ENCODE measurements around the gene ZNF655.
A peak's percentile ranks its signal among the peaks of the same experiment; 100 is the strongest.

The ZNF655 gene

GRCh38 chr7:99558306-99559174, at the start of gene ZNF655:
TSS of gene ZNF655 (plus strand) at chr7:99558642. CDS start at chr7:99560560, 1,918 bp downstream.
- Histone ChIP-seq H3K27me3 (ENCODE audit: control insufficient read depth in 1 of 2, insufficient read depth in 2 of 2, low read length in 2 of 2) (no peaks in the 10 kb centered on the region), H3K4me1 (ENCODE audit: insufficient read depth, low read length) (peaks cover 24% of the 10 kb centered on the region), H3K27ac (ENCODE audit: low read depth, low read length) (peak within 1 kb of the TSS; percentile 98), H3K4me3 (ENCODE audit: low read depth in 1 of 2, low read length in 2 of 2) (peak within 1 kb of the TSS; percentile 90 to 96), H3K9me3 (ENCODE audit: low read length) (no peaks in the 10 kb centered on the region), H3K36me3 (ENCODE audit: insufficient read depth, low read length) (peaks cover 41% of the 10 kb centered on the region), H3K9ac (ENCODE audit: low read length) (peak within 1 kb of the TSS; percentile 96)

- H3K9ac ChIP-seq (ENCODE audit: low read length) = no peak overlapping the region
- H3K27me3 ChIP-seq (ENCODE audit: control insufficient read depth in 1 of 2, insufficient read depth in 2 of 2, low read length in 2 of 2) = no peaks in the 10 kb centered on the region
- peaks cover 29% of the 10 kb centered on the region for H3K36me3 ChIP-seq (ENCODE audit: insufficient read depth, low read length)
- H3K4me1 ChIP-seq (ENCODE audit: insufficient read depth, low read length) = no peaks in the 10 kb centered on the region
- H3K9me3 ChIP-seq (ENCODE audit: low read length) = no peaks in the 10 kb centered on the region
- no peak overlapping the region for H3K4me3 ChIP-seq (ENCODE audit: low read depth in 1 of 2, low read length in 2 of 2)
- H3K27ac ChIP-seq (ENCODE audit: low read depth, low read length) = no peak overlapping the region
Measured at GRCh38 chr7:99514050-99514449, 44.4 kb upstream of the ZNF655 start.

GRCh38 chr7:99521399-99521798, 37.0 kb upstream of the ZNF655 start:
- no peaks in the 10 kb centered on the region for H3K9me3 ChIP-seq (ENCODE audit: low read length)
- no peak overlapping the region for H3K4me3 ChIP-seq (ENCODE audit: low read depth in 1 of 2, low read length in 2 of 2)
- H3K27me3 ChIP-seq (ENCODE audit: control insufficient read depth in 1 of 2, insufficient read depth in 2 of 2, low read length in 2 of 2) = no peaks in the 10 kb centered on the region
- peaks cover 34% of the 10 kb centered on the region for H3K36me3 ChIP-seq (ENCODE audit: insufficient read depth, low read length)
- H3K9ac ChIP-seq (ENCODE audit: low read length) = no peak overlapping the region
- no peak overlapping the region for H3K27ac ChIP-seq (ENCODE audit: low read depth, low read length)
- H3K4me1 ChIP-seq (ENCODE audit: insufficient read depth, low read length) = no peaks in the 10 kb centered on the region

- no peak overlapping the region for H3K4me3 ChIP-seq (ENCODE audit: low read depth in 1 of 2, low read length in 2 of 2)
- H3K27me3 ChIP-seq (ENCODE audit: control insufficient read depth in 1 of 2, insufficient read depth in 2 of 2, low read length in 2 of 2) = no peaks in the 10 kb centered on the region
- no peaks in the 10 kb centered on the region for H3K4me1 ChIP-seq (ENCODE audit: insufficient read depth, low read length)
- no peak overlapping the region for H3K27ac ChIP-seq (ENCODE audit: low read depth, low read length)
- no peak overlapping the region for H3K9ac ChIP-seq (ENCODE audit: low read length)
- H3K9me3 ChIP-seq (ENCODE audit: low read length) = peaks cover under 1% of the 10 kb centered on the region
- peaks cover 29% of the 10 kb centered on the region for H3K36me3 ChIP-seq (ENCODE audit: insufficient read depth, low read length)
Measured at GRCh38 chr7:99525713-99526440, 32.6 kb upstream of the ZNF655 start.

GRCh38 chr7:99531354-99531765, 27.1 kb upstream of the ZNF655 start:
- Histone ChIP-seq H3K4me3 (ENCODE audit: low read depth in 1 of 2, low read length in 2 of 2) (peak overlapping the region in 1 of 2 donors; percentile 26), H3K27ac (ENCODE audit: low read depth, low read length) (no peak overlapping the region), H3K27me3 (ENCODE audit: control insufficient read depth in 1 of 2, insufficient read depth in 2 of 2, low read length in 2 of 2) (no peaks in the 10 kb centered on the region), H3K9me3 (ENCODE audit: low read length) (peaks cover 20% of the 10 kb centered on the region), H3K36me3 (ENCODE audit: insufficient read depth, low read length) (peaks cover 39% of the 10 kb centered on the region), H3K4me1 (ENCODE audit: insufficient read depth, low read length) (no peaks in the 10 kb centered on the region), H3K9ac (ENCODE audit: low read length) (no peak overlapping the region)

- H3K27me3 ChIP-seq (ENCODE audit: control insufficient read depth in 1 of 2, insufficient read depth in 2 of 2, low read length in 2 of 2) = no peaks in the 10 kb centered on the region
- no peak overlapping the region for H3K9ac ChIP-seq (ENCODE audit: low read length)
- no peak overlapping the region for H3K4me3 ChIP-seq (ENCODE audit: low read depth in 1 of 2, low read length in 2 of 2)
- peaks cover 24% of the 10 kb centered on the region for H3K36me3 ChIP-seq (ENCODE audit: insufficient read depth, low read length)
- H3K4me1 ChIP-seq (ENCODE audit: insufficient read depth, low read length) = no peaks in the 10 kb centered on the region
- no peak overlapping the region for H3K27ac ChIP-seq (ENCODE audit: low read depth, low read length)
- peaks cover 24% of the 10 kb centered on the region for H3K9me3 ChIP-seq (ENCODE audit: low read length)
Measured at GRCh38 chr7:99535667-99536066, 22.8 kb upstream of the ZNF655 start.

GRCh38 chr7:99539213-99539811, 19.1 kb upstream of the ZNF655 start:
- Histone ChIP-seq H3K4me1 (ENCODE audit: insufficient read depth, low read length) (no peaks in the 10 kb centered on the region), H3K36me3 (ENCODE audit: insufficient read depth, low read length) (no peaks in the 10 kb centered on the region), H3K9me3 (ENCODE audit: low read length) (peaks cover 6% of the 10 kb centered on the region), H3K27ac (ENCODE audit: low read depth, low read length) (no peak overlapping the region), H3K27me3 (ENCODE audit: control insufficient read depth in 1 of 2, insufficient read depth in 2 of 2, low read length in 2 of 2) (no peaks in the 10 kb centered on the region), H3K4me3 (ENCODE audit: low read depth in 1 of 2, low read length in 2 of 2) (no peak overlapping the region), H3K9ac (ENCODE audit: low read length) (no peak overlapping the region)

- Histone ChIP-seq H3K4me3 (ENCODE audit: low read depth in 1 of 2, low read length in 2 of 2) (no peak overlapping the region), H3K27ac (ENCODE audit: low read depth, low read length) (no peak overlapping the region), H3K9me3 (ENCODE audit: low read length) (peaks cover 6% of the 10 kb centered on the region), H3K9ac (ENCODE audit: low read length) (no peak overlapping the region), H3K27me3 (ENCODE audit: control insufficient read depth in 1 of 2, insufficient read depth in 2 of 2, low read length in 2 of 2) (no peaks in the 10 kb centered on the region), H3K4me1 (ENCODE audit: insufficient read depth, low read length) (no peaks in the 10 kb centered on the region), H3K36me3 (ENCODE audit: insufficient read depth, low read length) (no peaks in the 10 kb centered on the region)
Measured at GRCh38 chr7:99540542-99540941, 17.9 kb upstream of the ZNF655 start.

GRCh38 chr7:99541212-99541611, 17.2 kb upstream of the ZNF655 start:
- H3K9ac ChIP-seq (ENCODE audit: low read length) = no peak overlapping the region
- H3K27ac ChIP-seq (ENCODE audit: low read depth, low read length) = no peak overlapping the region
- H3K27me3 ChIP-seq (ENCODE audit: control insufficient read depth in 1 of 2, insufficient read depth in 2 of 2, low read length in 2 of 2) = no peaks in the 10 kb centered on the region
- no peaks in the 10 kb centered on the region for H3K36me3 ChIP-seq (ENCODE audit: insufficient read depth, low read length)
- H3K9me3 ChIP-seq (ENCODE audit: low read length) = peaks cover 6% of the 10 kb centered on the region
- no peaks in the 10 kb centered on the region for H3K4me1 ChIP-seq (ENCODE audit: insufficient read depth, low read length)
- no peak overlapping the region for H3K4me3 ChIP-seq (ENCODE audit: low read depth in 1 of 2, low read length in 2 of 2)

- H3K4me1 ChIP-seq (ENCODE audit: insufficient read depth, low read length) = no peaks in the 10 kb centered on the region
- no peaks in the 10 kb centered on the region for H3K27me3 ChIP-seq (ENCODE audit: control insufficient read depth in 1 of 2, insufficient read depth in 2 of 2, low read length in 2 of 2)
- no peak overlapping the region for H3K27ac ChIP-seq (ENCODE audit: low read depth, low read length)
- peaks cover 6% of the 10 kb centered on the region for H3K9me3 ChIP-seq (ENCODE audit: low read length)
- H3K4me3 ChIP-seq (ENCODE audit: low read depth in 1 of 2, low read length in 2 of 2) = no peak overlapping the region
- H3K9ac ChIP-seq (ENCODE audit: low read length) = no peak overlapping the region
- H3K36me3 ChIP-seq (ENCODE audit: insufficient read depth, low read length) = peaks cover 11% of the 10 kb centered on the region
Measured at GRCh38 chr7:99543081-99543671, 15.3 kb upstream of the ZNF655 start.

- Histone ChIP-seq H3K9ac (ENCODE audit: low read length) (no peak overlapping the region), H3K4me3 (ENCODE audit: low read depth in 1 of 2, low read length in 2 of 2) (no peak overlapping the region), H3K36me3 (ENCODE audit: insufficient read depth, low read length) (peaks cover 14% of the 10 kb centered on the region), H3K27ac (ENCODE audit: low read depth, low read length) (no peak overlapping the region), H3K9me3 (ENCODE audit: low read length) (peaks cover 6% of the 10 kb centered on the region), H3K27me3 (ENCODE audit: control insufficient read depth in 1 of 2, insufficient read depth in 2 of 2, low read length in 2 of 2) (no peaks in the 10 kb centered on the region), H3K4me1 (ENCODE audit: insufficient read depth, low read length) (no peaks in the 10 kb centered on the region)
Measured at GRCh38 chr7:99543916-99544315, 14.5 kb upstream of the ZNF655 start.

Measured in muscle layer of colon (tissue), 2 donors.